HG02970 (cell line): ENCODE measurements around the gene BAMBI.

Source experiments
- ATAC-seq: cut with Tn5 transposase; IDR thresholded peaks from one replicate; pipeline ENCODE4 v1.9.1; 2021; ENCODE audit warnings: mild to moderate bottlenecking, moderate library complexity, moderate number of reproducible peaks; ENCODE audit not compliant: unreplicated experiment, low FRiP score

The BAMBI gene

DNA sequence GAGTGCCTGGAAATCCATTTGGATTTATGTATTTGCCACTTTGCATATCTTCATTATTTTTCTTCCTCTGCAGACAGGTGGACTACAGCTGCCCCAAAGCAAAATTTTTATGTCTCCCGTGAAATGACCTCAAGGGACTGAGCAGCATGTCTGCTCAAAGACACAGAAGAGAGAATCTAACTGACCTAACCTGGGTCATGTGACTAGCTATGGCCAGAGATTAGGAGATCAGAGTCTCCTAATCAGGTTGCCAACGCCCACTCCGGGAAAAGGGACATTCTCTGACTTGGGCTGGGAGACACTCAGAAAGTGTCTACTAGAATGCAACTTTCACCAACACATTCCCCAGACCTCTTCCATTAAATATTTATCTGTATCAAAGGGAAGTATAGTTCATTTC lies 2.5 kb upstream of the BAMBI start:
- ATAC-seq, result no peak

DNA sequence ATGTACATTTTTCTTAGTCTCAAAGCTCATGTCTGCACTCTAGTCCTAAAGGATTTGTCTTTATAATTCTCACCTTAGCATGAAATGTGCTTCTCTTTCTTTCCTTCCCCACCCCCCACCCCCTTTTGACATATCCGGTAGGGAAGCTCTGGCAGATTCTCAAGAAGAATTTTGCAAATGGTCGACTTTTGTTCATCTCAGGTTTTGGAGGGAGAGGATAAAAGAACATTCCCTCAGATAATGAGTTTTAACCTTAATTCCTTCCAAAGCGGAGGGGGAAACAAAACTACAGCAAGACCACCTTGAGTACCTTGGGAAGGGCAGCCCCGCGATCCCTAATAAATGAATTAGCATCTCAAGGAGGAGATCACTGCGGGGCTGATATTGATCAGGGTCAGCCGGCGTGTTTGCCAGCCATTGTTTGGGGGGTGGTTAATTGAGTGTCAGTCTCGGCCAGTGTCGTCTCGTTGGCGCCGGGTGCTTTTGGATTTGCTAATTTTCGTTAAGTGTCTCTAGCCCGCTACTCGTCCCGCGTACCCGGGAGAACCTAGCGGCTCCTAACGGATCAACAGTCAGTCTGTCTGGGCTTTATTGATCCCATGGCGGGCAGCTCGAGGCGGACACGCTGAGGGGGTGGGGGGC lies 874 bp upstream of the BAMBI start:
- no peak for ATAC-seq

DNA sequence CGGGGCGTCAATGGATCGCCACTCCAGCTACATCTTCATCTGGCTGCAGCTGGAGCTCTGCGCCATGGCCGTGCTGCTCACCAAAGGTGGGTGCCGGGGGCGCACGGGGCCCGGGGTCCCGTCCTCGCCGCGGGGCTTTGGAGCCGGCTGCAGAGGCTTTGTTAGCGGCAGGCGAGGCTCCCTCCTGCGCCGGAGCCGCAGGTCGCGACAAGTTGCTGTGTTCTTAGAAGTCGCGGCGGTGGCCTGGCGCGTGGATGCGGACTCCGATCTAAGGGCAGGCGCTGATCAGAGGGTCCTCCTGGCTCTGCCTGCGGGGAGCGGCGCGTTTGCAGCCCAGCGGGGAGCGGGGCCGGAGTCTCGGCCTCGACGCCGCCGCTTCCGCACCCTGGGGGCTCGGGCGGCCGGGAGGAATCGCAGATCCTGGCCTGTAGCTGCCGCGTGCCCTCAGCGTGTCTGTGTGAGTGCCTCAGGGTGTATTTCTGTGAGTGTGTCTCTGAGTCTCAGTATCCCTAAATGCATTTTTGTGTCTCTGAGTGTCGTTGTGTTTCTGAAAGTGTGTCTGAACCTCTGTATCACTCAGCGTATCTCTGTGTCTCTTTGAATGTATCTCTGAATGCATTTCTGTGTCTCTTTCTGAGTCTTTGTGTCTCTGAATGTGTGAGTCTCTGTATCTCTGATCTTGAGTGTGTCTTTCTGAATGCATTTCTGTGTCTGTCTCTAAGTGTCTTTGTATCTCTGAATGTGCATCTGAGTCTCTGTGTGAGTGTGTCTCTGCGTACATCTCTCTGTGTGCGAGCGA lies 766 bp downstream of the BAMBI start:
- ATAC-seq, result no peak

DNA sequence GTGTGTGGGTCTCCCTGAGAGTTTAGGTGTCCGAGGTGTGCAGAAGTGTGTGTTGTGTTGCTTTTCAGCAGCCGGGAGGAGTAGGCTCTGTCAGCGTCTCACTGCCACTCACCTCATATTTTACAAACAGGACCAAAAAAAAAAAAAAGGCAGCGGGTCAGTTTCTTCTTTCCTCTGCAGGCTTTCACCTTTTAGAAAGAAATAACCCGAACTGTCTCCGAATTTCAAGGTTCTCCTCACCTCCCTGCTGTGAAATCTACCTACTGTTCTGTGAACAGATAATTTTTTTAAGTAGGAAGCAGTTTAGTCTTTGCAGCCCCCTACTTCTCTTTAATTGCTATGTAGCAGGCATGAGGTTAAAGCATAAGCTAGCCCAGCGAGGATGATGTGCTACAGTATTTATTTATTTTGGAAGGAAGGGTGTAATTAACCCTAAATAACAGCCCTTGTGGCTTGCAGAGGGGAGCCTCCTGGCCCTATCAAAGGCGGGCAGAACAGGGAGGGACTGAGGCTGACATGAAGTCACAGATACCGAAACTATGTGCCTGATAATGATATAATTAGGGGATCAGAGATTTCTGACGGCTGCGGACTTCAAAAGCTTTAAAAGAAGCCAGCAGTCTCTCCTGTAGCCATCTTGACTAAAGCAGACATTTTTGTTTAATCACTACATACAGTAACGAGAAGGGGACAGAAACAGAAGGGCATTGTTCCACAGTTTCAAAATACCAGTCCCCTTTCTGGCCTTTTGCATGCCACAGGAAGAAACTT lies 1.6 kb downstream of the BAMBI start:
- ATAC-seq, result no peak

DNA sequence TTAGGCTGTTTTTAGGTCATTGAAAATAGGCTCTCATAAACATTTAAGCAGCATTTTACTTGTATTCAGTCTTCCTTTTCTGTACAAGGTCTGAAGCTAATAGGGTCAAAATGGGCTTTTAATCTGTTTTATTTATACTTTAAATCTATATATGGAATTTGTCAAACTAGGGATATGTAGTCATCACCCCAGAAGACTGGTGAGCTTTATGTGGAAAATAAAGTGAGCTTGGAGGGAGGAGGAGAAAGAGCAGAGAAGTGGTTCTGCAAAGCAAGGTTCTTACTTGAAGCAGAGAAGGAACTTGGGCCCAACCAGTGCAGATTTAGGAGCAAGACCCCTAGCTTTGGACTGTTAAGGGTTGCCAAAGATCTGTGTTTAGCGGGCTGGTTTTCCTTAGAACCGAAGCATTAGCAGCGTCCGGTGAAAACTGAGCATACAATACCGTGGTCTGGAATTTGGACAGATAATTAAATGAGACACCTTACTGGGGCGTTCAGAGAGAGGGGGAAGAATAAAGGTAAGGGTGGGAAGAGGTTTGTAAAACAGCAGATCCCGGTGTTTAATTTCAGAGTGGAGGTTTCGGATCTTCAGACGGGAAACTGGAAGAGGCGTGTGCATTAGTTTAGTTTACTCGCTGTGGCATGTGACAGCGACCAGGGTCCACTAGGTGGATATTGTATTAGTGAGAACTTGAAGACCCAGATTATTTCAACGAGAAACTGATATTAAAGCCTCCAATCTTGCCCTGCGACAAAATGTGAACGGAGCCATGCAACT lies 2.4 kb downstream of the BAMBI start:
- no peak for ATAC-seq

DNA sequence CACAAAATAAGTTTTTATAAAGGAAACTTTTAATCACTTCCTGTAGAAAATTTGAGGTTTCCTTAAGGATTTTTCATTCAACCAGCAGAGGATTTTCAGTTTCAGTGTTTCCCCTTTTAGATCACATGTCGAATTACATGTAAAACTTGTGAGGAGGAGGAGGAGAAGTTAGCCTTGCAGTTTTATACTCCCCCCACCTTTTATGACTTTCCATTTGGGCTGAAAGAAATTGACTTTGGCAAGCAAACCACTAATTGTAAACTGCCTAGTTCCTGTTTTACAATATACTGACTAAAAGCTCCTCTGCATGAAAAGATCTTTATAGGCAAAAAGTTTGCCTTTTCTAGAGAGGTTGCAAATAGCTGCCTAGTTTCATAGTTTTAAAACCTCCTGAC lies 3.0 kb downstream of the BAMBI start:
- ATAC-seq, result no peak

DNA sequence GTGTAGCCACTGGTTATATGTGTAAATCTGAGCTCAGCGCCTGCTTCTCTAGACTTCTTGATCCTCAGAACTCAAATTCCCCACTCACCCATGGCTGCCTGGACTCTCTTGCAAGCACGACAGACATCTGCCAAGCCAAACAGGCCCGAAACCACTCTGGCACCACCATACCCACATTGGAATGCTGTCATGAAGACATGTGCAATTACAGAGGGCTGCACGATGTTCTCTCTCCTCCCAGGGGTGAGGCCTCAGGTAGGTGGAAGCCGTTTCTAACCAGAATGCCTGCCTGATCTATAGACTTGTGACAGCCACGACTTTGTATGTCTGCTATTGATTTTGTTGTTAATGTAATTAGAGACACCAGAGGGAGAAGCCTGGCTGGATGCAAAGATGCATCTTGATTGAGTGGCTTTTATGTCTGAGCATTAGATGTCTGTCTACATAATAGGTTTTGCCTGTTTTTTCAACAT lies 4.0 kb downstream of the BAMBI start:
- ATAC-seq, result no peak

DNA sequence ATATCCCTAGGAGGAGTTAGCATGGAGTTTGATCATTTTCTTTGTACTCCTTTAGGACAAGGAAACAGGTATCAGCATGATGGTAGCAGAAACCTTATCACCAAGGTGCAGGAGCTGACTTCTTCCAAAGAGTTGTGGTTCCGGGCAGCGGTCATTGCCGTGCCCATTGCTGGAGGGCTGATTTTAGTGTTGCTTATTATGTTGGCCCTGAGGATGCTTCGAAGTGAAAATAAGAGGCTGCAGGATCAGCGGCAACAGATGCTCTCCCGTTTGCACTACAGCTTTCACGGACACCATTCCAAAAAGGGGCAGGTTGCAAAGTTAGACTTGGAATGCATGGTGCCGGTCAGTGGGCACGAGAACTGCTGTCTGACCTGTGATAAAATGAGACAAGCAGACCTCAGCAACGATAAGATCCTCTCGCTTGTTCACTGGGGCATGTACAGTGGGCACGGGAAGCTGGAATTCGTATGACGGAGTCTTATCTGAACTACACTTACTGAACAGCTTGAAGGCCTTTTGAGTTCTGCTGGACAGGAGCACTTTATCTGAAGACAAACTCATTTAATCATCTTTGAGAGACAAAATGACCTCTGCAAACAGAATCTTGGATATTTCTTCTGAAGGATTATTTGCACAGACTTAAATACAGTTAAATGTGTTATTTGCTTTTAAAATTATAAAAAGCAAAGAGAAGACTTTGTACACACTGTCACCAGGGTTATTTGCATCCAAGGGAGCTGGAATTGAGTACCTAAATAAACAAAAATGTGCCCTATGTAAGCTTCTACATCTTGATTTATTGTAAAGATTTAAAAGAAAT lies 4.8 kb downstream of the BAMBI start:
- ATAC-seq, result no peak

DNA sequence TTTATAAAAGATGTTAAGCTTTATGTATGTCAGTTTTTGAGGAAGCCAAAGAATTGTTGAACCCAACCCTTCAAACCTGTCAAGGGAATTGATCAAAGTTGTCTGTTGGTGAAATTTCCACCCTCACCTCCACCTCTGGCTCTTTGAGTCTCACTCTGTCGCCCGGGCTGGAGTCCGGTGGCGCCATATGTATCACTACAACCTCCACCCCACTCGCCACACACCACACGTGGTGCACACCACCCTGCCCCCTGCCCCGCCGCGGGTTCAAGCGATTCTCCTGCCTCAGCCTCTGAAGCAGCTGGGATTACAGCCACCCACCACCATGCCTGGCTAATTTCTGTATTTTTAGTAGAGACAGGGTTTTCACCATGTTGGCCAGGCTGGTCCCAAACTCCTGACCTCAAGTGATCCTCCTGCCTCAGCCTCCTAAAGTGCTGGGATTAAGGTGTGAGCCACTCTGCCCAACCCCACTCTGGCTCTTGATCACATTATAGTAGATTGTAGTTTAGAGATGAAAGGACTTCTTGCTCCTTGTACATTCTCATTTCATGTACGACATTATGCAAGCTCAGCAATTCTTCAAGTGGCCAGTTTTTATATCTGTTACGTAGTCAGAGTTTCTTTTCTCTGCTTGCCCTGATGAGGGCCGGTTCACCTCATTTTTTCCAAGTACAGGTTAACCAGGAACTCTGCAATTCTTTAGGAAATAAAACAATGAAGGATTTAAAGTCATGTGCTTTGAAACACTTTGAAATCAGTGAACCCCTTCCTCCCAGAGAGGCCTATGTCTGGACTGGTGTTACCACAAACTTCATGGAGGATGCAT lies 7.0 kb downstream of the BAMBI start:
- no peak for ATAC-seq

DNA sequence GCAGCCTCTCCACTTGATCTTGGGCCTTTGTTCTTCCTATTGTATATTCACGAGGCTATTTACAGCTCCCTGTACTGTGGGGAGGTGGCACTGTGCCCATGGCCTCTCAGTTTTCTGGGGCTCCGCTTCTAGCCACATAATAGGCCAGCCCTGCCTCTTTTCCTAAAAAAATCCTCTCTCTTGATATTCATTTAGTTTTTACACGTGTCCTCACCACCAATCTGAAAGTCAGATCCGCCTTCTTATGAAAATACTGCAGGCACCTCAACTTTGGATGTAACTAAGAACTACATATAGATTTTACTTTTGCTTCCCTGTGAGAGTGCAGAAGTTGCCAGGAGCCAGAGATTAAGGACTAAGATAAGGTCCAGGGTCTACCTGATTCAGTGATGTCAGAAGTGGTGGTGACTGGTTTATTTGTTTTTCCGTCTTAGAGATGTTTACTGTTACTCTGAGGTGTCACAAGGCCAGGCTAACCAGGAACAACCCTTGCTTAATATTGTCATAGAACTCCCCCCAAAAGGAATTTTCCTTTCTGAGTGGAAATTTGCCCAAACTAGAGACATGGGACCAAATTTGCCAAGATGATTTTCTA lies 7.8 kb downstream of the BAMBI start:
- no peak for ATAC-seq

DNA sequence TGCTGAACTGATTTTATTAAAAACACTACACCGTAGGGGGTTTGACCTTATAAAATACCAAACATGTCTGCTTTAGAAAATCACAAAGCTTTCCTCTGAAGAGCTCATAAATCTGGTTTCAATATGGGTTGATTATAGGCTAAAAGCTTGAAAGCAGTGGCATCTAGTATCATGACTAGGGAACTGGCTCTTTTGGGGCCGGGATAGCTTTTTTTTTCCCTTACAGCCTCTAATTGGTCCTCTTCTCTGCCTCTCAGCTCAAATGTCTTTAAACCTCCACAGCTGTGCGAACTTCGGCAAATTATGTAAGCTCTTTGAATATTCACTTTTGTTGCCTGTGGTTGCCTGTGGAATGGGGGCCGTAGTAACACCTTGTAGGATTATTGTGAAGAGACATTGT lies 8.4 kb downstream of the BAMBI start:
- no peak for ATAC-seq

DNA sequence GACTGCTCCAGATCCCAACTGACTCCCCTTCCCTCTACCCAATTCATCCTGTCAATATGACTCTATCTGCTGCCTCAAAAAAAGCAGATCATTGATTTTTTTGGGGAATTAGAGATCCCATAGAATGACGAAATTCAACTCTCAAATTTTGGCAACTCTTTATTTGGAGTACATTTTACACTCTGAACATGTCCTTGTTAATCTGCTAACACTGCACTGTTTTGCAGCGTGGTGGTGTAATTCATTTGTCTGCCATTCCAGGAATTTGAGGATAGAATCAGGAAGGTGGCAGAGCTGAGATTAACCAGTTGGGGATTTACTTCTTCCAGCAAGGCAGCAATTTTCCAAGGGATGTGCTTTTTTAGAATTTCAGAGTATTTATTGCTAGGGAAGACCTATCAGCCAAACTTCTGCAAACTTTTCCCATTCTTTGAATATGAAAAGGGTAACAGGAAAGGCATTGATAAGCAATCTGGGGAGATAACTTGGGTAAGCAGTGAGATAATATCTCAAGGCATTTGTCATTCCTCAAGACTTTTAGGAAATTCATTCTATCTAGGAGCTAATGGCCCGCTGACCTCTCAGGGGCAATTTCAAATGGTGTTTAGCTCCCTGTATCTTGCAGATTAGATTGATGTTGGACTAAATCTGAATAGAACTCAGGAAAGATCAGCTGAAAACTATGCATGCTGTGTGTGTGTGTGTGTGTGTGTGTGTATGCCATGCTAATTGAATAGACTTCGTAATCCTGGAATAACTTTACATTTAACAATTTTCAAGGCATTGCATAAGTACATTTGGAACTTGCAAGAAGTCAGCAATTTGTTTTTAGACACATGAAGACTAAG lies 9.7 kb downstream of the BAMBI start:
- ATAC-seq, result no peak

DNA sequence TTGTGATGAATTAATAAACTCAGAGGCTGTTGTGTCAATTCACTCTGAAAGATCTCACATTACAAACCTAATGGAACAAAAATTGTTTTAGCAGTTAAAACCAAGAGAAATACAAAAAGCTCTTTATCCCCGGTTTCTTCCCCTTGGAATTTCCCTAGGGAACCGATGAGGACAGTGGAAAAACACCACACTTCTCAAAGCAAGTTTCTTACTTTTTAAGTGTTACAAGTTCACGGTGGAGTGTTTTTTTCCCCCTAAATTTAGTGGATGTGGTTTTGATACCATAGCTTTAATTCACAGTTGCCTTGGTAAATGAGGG lies 10.3 kb downstream of the BAMBI start:
- no peak for ATAC-seq

DNA sequence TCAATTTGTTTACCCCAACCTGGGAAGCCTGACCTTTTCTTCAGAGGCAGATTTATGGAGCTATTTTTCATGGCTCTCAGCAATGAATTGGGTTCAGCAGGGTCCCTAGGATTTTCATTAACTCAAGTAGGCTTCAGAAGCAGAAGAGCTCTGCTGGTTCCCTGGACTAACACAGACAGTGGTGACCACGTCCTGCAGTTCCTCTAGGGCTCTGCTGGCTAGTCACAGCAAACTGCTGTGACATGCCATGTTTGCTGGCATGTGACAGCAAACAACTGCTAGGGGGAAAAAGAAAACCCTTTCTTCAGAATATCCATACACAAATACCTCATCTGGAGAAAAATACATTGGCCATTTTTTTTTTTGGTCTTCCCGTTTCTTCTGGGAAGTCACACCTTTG lies 13.2 kb downstream of the BAMBI start:
- ATAC-seq, result no peak

DNA sequence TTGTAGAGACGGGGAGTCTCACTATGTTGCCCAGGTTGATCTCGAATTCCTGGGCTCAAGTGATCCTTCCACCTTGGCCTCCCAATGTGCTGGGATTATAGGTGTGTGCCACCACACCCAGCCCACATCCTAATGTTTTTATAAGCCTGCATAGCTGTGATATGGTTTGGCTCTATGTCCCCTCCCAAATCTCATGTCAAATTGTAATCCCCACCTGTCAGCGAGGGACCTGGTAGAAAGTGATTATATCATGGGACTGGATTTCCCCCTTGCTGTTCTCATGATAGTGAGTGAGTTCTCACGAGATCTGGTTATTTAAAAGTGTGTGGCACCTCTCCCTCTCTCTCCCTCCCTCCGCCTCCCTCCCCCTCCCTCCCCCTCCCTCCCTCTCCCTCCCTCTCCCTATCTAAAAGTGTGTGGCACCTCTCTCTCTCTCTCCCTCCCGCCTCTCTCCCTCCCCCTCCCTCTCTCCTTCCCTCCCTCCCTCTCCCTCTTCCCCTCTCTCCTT lies 13.9 kb downstream of the BAMBI start:
- no peak for ATAC-seq

DNA sequence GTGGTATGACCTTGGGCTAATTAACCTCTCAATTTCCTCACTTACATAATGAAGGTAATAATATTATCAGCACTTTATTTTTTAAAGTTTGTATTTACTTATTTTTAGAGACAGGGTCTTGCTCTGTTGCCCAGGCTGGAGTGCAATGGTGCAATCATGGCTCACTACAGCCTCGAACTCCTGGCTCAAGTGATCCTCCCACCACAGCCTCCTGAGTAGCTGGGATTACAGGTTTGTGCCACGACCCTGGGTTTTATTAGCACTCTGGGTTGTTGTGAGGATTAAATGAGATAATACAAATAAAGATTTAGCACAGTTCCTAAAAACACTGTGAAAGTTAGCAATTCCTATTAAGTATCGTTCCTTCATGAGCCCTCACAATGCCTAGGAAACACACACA lies 14.7 kb downstream of the BAMBI start:
- ATAC-seq, result no peak

DNA sequence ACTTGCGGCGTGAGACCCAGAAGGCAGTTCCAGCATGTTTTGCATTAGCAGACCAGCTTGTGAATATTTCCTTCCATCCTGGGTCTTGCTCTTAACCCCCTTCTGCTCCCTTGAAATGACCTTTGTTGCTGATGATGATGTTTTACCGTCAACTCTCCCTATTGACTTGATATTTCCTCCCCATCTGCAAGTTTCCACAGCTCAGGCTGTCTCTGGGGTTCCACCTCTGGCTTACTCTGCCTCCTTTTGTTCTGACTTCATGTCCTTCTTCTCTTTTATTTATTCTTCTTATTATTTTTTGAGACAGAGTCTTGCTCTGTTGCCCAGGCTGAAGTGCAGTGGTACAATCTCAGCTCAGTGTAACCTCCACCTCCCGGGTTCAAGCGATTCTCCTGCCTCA lies 17.2 kb downstream of the BAMBI start:
- ATAC-seq, result no peak

DNA sequence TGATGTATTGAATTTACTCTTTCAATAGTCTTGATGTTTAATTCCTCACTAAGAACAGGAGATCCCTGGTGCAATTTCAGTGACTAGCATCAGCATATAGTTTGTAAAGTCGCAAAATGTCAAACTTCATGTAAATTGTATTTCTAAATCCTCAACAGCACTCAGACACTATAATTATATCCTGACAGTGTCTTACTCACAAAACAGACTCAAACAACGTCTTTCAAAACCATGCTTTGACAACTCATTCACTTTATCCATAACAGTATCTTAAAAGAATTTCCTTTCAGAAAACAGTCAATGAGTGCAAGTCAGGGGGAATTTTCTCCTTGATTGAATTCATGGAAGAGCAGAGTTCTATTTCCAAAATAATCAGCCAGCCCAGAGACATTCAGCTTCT lies 20.8 kb downstream of the BAMBI start:
- no peak for ATAC-seq
